ENCODE results near the gene ADARB2.
"Not testable (repeated sequence)": the region's sequence is repeated elsewhere in the genome, so short reads cannot be mapped to it uniquely, and the experiment has no call there.

Gene ADARB2

DNA sequence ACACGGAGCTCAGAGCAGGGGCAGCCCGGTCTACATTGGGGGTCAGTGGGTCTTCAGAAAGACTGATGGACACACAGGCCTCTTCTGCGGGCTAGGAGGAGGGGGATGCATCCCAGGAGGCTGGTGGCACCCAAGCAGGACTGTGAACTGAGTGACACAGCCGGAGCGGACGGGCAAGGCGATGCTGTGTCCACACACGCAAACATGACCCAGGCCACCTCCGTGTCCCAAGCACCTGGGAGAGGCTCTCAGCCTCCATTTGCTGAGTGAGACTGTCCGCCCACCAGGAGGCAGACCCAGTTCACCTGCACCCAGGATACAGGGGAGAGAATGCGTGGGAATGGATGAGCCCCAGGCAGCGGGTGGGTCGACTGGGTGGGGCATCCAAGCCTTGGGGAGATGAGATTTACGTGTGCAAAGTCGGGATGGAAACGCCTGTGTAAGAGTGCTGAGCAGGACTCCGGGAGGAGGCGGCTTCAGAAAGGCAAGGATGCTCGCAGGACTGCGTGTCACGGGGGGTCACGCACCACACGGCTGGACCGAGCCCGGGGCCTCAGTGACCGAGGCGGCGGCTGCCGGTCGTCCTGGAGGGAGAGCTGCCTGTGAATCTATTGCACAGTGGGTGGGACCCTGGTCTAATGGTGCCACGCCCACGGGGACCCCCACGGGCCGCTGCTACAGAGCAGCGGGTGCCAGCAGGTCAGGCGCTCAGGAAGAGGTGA lies 262.8 kb downstream of the ADARB2 start:
- no peak for DNase-seq (ENCODE audit: low read depth in 2 of 3, low spot score in 2 of 3)

DNA sequence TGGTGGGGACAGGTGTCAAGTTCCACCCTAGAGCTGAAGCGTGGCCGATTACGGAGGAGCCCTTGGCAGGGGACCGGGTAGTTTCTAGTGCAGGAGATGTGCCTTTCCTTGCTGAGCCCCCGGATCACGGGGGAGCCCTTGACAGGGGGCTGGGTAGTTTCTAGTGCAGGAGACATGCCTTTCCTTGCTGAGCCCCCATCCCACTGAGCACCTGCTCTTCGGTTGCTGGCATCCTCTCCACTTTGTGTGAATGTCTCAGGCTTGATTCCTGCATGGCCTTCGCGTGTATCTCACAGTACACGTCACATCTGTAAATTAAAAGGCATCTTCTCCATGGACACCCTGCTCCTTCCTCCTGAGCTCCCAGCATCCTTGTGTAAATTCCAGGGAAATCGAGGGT lies 263.5 kb downstream of the ADARB2 start:
- DNase-seq (ENCODE audit: low read depth in 2 of 3, low spot score in 2 of 3) = no peak

DNA sequence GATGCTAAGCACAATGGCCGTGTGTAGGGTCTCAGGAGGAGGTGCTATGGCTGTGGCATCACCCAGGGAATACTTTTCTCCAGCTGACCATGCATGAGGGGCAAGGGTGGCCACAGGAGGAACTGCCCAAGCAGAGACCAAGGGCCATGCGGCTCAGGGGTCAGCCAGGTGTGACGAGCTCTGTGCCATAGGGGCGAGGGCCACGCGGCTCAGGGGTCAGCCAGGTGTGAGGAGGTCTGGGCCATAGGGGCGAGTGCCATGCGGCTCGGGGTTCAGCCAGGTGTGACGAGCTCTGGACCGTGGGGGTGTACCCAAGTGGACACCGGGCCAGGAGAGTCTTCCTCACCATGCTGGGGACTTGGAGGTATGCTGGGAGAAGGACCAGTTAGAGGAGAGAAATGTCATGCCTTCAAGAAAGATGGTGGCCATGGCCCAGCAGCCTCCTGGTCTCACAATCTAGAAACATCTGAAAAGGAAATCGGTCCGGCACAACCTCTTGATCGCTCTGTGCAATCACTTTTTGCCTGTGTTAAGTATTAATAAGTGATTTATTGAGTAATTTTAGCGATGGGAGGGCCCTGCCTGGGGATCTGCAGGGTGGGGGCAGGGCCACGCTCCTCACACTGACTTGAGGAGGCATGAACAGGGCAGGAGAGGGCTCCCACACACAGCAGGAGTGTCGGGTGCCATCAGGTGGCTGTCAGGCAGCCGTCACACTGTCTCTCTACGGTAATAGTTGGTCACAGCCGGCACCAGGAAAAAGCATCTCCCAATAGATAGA lies 265.0 kb downstream of the ADARB2 start:
- DNase-seq (ENCODE audit: low read depth in 2 of 3, low spot score in 2 of 3) = no peak

DNA sequence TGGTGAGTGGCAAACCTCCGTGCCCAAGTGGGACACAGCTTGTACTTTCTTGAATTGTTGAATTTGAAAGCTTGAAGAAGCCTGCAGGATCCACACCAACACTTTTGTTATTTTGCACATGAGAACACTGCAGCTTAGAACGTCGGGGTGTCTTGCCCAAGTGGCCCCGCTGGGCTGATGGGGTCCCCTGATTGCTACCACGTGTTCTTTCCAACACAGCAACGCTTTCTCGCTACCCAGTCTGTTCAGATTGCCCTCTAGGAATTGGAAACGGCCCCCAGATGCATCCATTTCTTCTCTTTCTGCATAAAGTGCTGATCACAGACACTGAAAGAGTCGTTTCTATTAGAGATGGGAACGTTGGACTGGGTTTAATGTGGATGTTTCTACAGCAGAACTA lies 268.5 kb downstream of the ADARB2 start:
- no peak for DNase-seq (ENCODE audit: low read depth in 2 of 3, low spot score in 2 of 3)

DNA sequence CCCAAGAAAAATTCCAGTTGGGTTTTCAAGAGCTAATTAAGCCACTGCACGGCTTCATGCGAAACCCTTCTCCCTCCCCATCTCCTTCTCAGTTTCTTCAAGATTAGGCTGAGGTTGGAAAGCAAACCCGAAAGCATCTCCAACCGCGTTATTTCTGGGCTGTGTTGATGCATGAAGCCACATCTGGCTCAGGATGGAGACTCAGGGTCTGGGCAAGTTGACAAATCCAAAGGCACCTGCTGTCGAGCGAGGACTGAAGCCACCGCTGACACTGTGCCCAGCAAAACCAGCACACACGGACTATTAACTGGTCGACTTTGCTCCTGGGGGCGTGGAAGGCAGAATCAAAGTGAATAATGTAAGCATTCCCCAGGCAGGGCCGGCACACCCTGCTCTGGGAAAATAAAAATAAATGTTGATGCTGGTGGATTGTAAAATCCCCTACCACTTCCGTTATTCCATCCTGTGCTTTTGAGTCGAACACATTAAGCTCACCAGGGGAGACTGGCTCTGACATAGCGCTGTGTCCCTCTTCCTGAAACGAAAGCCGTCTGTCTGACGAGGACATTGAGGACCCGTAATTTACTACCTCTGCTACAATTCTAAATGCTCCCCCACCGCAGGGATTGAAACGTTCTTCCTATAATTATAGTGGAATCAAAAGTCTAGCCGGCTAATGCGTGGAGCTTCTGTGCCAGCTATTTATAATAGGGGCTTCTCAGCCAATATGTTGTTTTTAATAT lies 269.8 kb downstream of the ADARB2 start:
- no peak for DNase-seq (ENCODE audit: low read depth in 2 of 3, low spot score in 2 of 3)

DNA sequence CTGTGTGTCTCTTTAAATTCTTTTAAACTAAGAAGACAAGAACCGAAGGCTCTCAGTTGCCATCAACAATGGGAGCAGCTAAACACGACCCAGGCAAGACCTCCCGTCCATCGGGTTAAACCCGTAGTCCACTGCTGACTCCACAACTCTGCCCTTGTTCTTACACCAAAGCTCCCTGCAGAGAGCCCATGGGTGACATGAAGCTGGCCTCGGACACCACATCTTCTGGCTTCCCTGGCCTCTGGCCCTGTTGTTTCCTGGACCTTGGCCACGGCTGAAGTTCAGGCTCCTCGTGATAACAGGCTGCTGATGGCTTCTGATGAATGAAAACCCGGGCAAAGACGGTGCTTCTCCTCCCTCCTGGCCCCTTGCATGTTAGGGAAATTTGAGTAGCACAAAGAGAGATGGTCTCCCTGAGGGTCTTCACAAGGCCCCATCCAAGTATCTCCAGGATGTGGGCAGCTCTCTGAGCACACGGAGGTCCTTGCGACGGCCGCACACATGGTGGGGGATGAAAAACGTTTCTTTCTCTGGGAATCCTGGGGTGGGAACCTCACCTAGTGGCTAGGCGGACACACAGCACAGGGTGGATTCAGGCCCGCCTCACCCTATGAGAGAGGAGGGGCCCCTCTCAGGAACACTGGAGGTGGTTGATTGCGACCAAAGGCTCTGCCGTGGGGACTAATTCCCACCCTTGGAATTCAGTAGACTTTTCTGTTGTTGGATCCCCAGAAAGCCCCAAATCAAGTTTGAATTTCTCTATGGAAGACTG lies 271.1 kb downstream of the ADARB2 start:
- DNase-seq (ENCODE audit: low read depth in 2 of 3, low spot score in 2 of 3) = no peak

DNA sequence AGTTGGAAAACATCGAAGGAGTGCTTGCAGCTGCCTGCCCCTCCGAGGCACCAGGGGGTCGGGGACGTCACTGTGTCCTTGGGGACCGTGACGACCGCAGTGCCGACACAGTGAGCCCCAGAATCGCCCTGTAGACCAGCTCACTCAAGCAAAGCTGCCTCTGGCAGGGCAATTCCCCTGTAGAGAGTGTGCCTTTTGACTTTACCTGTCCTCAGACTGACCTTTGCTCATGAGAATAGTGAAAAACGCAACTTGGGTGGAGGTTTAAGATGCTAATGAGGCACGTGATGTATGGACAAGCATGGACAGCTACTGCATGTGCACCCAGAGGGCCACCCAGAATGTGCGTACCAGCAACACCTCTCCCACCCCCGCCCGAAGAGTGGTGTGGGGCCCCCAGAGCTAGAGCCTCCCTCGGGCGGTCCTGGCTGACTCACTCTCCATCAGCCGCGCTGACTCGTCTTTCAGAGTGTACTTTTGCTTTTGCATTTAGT lies 271.9 kb downstream of the ADARB2 start:
- no peak for DNase-seq (ENCODE audit: low read depth in 2 of 3, low spot score in 2 of 3)

DNA sequence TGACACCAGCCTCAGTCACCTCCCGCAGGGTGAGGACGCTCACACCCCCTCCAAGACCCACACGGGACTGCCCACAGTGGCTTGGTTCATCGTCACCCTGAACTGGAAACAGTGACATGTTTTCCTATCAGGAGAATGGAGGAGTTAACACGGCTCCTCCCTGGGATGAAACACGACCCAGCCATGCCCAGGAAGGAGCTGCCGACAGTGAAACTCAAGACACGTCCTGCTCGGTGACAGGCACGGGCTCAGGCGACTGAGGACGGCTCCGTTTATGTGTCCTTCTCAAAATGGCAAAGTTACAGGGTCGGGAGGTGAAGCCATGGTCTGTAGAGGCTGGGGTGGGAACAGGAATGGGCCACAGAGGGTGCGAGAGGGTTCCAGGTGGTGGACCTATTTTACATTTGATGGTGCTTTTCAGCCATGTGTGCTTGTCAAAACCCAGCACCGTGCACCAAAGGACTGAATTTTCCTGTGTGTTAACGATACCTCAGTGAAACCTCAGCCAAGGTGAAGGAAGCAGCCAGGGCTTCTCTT lies 272.4 kb downstream of the ADARB2 start:
- DNase-seq (ENCODE audit: low read depth in 2 of 3, low spot score in 2 of 3) = no peak

DNA sequence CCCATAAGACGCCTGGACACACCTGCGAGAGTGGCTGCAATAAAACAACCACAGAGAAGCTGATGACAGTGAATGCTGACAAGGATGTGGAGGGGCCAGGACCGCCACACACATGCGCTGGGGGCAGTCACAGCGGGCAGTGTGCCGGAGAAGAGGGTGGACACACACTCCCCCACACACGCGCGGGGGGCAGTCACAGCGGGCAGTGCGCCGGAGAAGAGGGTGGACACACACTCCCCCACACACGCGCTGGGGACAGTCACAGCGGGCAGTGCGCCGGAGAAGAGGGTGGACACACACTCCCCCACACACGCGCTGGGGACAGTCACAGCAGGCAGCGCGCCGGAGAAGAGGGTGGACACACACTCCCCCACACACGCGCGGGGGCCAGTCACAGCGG lies 273.4 kb downstream of the ADARB2 start:
- DNase-seq (ENCODE audit: low read depth in 2 of 3, low spot score in 2 of 3) = not testable (repeated sequence)

DNA sequence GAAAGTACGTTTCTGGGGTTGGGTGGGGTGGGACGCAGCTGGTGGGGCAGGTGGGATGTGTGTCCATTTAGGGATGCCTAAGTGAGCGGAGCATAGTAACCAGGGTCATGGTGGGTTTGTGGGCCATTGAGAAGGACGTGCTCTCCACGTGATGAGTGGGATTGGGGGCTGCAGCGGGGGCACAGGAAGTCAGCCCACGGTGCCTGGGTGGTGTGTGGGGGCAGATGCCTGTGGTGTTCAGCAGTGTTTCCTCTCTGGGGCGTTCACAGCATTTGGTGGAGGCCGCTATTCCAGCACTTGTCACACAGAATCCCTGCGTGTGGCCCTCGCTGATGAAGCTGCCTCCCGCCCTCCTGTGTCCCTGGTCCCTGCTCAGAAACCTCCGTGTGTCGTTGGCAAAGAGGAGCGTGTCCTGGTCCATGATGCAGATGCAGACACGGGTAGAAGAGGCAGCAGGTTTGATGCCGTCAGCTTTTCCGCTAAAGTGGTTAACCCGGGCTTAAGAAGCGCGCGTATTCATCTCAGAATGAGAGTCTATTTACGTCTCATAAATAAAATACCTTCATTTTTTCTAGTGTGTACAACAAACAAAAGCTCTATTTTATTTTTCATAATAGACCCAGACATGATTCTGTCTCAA lies 274.2 kb downstream of the ADARB2 start:
- DNase-seq (ENCODE audit: low read depth in 2 of 3, low spot score in 2 of 3) = no peak

DNA sequence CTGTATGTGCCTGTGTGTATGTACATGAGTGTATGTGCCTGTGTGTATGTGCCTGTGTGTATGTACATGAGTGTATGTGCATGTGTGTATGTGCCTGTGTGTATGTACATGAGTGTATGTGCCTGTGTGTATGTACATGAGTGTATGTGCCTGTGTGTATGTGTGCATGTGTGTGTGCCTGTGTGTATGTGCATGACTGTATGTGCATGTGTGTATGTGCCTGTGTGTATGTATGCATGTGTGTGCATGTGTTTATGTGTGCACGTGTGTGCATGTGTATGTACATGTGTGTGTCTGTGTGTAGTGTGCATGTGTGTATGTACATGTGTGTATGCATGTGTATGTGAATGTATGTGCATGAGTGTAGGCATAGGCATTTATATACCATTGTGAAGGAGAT lies 274.8 kb downstream of the ADARB2 start:
- DNase-seq (ENCODE audit: low read depth in 2 of 3, low spot score in 2 of 3) = no peak

DNA sequence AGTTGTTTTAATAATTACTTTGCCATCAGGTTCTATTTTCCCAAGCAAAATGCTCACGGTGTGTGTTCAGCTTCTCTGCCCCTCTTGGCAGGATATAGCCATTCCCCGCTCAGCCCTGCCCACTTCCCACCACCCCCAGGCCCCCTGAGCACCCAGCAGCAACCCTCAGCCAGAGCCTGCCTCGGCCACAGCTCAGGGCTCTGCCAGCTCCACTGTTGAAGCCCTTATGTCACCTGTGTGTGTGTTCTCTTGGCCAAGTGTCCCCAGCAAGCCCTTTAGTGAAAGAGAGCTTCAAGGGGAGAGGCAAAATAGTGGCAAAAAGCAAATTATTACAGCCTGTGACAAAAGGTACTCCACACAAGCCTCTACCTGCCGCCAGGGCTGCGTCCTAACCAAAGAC lies 275.3 kb downstream of the ADARB2 start:
- no peak for DNase-seq (ENCODE audit: low read depth in 2 of 3, low spot score in 2 of 3)

DNA sequence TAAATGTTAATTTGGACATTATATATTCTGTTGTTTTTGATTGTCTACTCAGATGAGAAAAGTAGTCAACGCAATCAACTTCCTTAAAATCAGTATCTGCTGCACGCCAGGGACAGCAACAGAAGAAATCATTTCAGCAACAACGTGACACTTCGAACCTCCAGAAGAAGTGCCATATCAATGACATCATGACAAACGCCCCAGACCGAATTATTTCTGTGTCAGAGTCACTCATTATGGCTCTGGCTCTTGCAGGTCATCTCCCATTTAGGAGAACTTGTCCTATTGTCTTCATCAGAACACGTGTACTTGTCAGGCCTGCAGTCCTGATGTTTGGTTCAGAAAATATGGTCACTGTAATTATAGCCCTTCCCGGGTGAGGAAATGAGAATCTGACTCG lies 276.3 kb downstream of the ADARB2 start:
- DNase-seq (ENCODE audit: low read depth in 2 of 3, low spot score in 2 of 3) = no peak

DNA sequence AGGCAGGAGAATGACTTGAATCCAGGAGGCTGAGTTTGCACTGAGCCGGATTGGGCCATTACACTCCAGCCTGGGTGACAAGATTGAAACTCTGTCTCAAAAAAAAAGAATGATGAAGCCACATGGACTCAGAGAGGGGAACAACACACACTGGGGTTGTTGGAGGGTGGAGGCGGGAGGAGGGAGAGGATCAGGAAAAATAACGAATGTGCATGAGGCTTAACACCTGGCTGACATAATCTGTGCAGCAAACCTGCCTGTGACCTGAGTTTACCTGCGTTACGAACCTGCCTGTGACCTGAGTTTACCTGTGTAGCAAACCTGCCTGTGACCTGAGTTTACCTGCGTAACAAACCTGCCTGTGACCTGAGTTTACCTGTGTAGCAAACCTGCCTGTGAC lies 277.7 kb downstream of the ADARB2 start:
- DNase-seq (ENCODE audit: low read depth in 2 of 3, low spot score in 2 of 3) = not testable (repeated sequence)

DNA sequence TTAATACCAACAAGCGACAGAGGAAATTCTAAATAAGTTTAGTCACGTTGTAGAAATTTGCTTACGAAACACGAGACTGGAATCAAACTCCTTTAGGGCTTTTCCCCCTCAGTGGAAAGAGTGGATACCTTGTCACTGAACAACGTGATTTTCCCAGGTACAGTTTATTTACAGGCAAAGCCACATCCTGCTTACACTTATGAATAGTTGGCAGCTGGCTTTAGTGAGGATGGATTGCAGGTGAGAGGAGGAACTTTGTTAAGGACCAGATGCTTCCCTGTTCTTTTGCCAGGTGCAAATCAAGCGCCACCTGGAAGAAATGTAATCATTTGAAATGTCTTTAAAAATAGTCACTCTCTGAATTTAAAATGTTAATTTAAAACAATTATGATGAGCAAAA lies 282.4 kb downstream of the ADARB2 start:
- no peak for DNase-seq (ENCODE audit: low read depth in 2 of 3, low spot score in 2 of 3)

DNA sequence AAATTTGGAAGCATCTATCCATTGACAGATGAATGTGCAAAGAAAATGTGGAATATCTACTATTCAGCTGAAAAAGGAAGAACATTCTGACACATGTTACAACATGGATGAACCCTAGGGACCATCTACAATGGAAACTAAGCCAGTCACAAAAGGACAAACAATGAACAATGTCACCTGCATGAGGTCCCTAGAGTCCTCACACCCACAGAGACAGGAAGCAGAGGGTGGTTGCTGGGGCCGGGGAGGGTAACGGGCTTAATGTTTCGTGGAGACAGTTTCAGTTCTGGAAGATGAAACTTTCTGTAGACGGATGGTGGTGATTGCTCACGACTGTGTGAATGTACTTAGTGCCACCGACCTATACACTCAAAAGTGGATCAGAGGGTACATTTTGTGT lies 282.9 kb downstream of the ADARB2 start:
- DNase-seq (ENCODE audit: low read depth in 2 of 3, low spot score in 2 of 3) = no peak

DNA sequence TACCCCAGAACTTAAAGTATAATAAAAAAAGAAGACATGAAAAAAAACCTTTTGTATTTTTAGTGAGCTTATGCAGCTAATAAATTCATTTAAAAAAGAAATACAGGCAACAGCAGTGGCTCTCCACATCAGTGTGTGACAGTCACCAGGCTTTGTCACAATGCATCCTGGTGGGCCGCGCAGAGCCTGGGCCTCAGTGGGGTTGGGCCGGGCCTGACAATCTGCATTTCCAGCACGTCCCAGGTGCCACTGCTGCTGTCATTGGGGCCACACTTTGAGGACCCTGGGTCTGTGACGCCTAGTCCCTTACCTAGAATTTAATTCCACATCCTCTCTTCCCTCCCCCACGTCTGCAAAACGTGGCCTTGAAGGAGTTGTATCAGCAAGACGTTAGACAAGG lies 284.5 kb downstream of the ADARB2 start:
- no peak for DNase-seq (ENCODE audit: low read depth in 2 of 3, low spot score in 2 of 3)

DNA sequence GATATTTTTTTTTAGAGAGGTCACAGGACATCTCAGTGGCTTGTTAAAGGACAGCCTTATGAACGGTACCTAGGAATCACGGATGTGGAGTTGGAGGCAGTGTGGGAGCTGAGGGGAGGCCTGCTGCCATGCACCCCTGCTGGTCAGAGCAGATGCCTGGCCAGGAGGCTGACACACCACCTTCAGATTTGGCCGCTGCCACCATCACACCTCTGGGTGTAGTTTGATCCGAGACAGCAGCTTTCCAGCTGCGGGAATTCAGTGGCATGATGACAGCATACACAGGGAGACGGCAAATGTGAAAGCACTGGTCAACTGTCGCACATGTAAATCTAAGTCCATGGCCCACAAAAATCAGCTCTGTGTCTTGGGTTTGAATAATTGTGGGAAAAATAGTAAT lies 285.4 kb downstream of the ADARB2 start:
- no peak for DNase-seq (ENCODE audit: low read depth in 2 of 3, low spot score in 2 of 3)

DNA sequence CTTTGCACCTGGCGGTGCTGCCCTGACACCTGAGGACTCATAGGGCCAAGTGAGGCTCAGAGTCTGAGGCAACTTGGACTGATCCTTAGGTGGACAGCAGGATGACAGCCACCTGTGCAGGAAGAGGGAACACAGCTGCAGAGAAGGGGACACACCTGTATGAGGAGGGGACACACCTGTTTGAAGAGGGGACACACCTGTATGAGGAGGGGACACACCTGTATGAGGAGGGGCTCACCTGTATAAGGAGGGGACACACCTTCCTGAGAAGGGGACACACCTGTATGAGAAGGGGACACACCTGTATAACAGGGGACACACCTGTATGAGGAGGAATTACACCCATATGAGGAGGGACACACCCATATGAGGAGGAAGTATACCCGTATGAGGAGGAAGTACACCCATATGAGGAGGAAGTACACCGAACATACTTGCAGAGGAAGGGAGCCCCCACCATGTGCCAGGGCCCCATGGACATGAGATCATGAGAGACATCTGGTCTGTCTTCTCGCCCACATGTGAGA lies 285.9 kb downstream of the ADARB2 start:
- no peak for DNase-seq (ENCODE audit: low read depth in 2 of 3, low spot score in 2 of 3)

DNA sequence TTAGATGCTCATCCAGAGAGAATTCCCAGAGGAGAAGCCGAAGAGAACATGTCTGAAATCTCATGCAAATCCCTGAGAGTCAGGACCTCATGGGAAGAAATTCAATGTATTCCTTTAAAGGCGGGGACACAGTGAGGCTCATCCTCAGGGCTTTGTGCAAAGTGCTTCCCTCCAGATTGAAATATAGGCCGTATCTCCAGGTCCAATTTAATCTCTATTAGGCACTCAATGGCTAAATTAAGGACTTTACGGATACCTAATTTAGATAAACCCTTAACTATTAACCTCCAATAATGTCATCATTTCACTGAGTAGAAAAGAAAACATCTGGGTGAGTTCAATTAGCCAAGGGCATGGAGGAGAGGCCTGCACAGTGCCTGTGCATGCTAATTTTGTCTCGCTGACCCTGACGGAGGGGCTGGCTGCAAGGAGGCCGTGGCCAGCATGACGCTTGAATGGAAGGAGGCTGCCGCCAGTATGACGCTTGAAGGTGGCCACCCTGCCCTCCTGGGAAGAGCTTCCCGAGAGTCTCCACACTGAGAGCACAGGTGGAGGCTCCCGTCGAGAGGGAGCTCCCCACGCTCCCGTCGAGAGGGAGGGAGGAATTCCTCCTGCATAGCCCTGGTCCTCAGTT lies 287.6 kb downstream of the ADARB2 start:
- DNase-seq (ENCODE audit: low read depth in 2 of 3, low spot score in 2 of 3) = no peak
